Measurements from ENCODE around the gene CDH26. TPM values are rescaled to one million over a fixed set of nuclear protein-coding genes. Genes with fewer than 3 reads are reported as not detected.

CDH26 gene
- total RNA-seq, 3 donors from 2014 or later: 0.58 to 1.6 (median 0.84) TPM

DNA sequence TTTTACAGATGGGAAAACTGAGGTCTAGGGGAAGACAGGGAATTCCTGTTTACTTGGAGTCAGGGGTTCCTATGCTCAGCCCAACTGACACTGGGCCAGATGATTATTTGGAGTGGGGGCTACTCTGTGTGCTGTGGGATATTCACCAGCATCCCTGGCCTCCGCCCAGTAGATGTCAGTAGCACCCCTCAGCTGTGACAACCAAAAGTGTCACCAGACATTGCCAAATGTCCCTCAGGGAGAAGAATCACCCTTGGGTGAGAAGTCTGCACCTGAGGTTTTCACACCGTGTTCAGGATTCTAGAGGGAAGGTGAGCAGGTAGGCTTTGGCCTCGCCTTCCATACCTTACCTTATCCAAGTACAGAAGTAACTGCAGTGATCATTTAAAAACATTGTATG, 27.6 kb downstream of the CDH26 start:
- no peak for DNase-seq
- no peak for ATAC-seq
- H3K4me1 Mint-ChIP-seq (ENCODE audit: low read depth): no peaks in the 10 kb centered on the region
- H3K4me3 Mint-ChIP-seq: no peak overlapping the region
- peaks cover 12% of the 10 kb centered on the region for H3K36me3 Mint-ChIP-seq (ENCODE audit: insufficient read depth)
- no peaks in the 10 kb centered on the region for H3K9me3 Mint-ChIP-seq
- H3K27me3 Mint-ChIP-seq (ENCODE audit: low read depth): no peaks in the 10 kb centered on the region

DNA sequence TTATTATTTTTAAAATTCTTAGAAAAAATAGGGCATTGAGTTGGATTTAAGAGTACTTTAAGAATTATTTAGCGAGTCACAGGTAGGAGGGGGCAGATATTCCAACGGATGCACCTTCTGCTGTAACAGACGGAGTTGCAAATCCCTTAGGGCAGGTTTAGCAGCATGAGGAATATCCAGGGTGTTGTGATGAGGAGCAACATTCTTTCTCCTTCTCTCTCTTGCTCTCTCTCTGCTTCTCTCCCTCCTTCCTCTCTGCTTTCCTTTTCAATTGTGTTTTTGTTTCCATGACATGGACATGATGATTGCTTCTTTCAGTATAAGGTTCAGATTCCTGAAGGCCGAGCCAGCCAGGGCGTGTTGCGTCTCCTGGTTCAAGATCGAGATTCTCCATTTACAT, 28.9 kb downstream of the CDH26 start:
- ATAC-seq (no peak), DNase-seq (no peak)
- no peak overlapping the region for H3K4me3 Mint-ChIP-seq
- H3K4me1 Mint-ChIP-seq (ENCODE audit: low read depth): no peaks in the 10 kb centered on the region
- H3K36me3 Mint-ChIP-seq (ENCODE audit: insufficient read depth): peaks cover 12% of the 10 kb centered on the region
- no peaks in the 10 kb centered on the region for H3K9me3 Mint-ChIP-seq
- H3K27me3 Mint-ChIP-seq (ENCODE audit: low read depth): no peaks in the 10 kb centered on the region

DNA sequence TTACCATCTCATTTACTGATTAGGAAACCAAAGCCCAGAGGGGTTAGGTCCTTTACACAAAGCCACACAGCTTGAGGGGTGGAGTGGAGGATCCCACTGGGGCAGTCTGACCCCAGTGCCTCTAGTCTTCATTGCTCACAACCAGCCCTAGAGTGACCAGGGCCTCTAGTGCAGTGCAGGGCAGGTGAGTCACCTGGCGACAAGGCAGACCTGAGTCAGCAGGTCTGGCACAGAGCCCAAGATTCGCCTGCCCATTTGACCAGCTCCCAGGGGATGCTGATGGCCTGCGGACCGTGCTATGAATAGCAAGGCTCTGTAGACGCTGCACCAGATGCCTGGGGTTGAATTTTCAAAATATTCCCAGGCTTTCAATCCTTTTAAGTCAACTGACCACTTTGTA, 29.9 kb downstream of the CDH26 start:
- H3K4me3 Mint-ChIP-seq: no peak overlapping the region
- no peak for ATAC-seq
- H3K9me3 Mint-ChIP-seq: no peaks in the 10 kb centered on the region
- H3K36me3 Mint-ChIP-seq (ENCODE audit: insufficient read depth): peaks cover 8% of the 10 kb centered on the region
- no peaks in the 10 kb centered on the region for H3K27me3 Mint-ChIP-seq (ENCODE audit: low read depth)
- no peaks in the 10 kb centered on the region for H3K4me1 Mint-ChIP-seq (ENCODE audit: low read depth)
- DNase-seq: no peak

DNA sequence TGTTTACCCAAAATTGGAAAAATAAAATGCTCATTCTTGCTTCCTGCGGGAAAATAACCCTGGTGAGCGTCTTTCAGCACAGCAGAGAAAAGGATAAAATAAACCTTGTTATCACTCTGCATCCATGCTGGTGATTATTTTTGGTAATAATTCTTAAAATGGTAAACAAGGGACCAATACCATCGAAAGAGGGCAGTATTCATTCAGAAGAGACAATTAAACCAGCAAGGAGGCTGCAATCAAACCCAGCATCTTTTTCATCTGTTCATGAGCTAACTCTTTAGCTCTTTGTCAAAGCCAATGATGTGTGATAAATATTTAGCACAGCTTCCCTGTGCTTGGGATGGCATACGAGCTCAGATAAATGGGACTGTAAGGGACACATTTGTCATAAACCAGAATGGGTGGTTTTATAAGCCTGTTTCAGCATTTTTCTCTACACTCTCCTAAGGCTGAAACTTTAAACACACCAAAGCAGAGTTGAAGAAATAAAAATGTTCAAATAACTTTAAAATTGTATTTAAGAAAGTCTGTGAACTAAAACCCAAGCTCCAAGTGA, 34.4 kb downstream of the CDH26 start:
- ATAC-seq: no peak
- no peak for DNase-seq
- no peaks in the 10 kb centered on the region for H3K27me3 Mint-ChIP-seq (ENCODE audit: low read depth)
- peaks cover 2% of the 10 kb centered on the region for H3K4me1 Mint-ChIP-seq (ENCODE audit: low read depth)
- no peaks in the 10 kb centered on the region for H3K9me3 Mint-ChIP-seq
- H3K36me3 Mint-ChIP-seq (ENCODE audit: insufficient read depth): peaks cover 6% of the 10 kb centered on the region
- H3K4me3 Mint-ChIP-seq: no peak overlapping the region

DNA sequence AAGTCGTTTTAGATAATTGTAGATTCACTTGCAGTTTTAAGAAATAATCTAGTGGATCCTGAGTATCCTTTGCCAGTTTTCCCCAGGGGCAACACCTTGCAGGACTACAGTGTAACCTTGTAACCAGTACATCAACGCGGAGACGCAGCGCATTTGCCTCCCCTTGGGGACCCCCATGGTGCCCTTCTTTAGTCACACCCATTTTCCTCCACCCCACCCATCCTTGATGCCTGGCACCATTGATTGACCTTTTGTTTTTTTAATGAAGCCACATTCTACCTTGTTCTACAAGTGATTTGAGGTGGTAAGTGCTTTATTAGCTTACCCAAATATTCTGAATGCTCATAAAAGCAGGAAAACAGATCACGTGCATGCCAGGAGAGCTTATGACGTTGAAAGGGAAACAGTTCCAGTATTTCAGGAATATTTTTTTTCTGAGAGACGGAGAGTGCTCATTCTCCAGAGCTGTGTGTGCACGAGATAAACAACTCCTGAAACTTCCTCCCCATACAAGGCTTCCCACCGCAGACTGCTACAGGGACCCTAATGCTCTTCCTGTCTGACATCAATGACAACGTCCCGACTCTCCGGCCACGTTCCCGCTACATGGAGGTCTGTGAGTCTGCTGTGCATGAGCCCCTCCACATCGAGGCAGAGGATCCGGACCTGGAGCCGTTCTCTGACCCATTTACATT, 35.7 kb downstream of the CDH26 start:
- Mint-ChIP-seq H3K4me3 (no peak overlapping the region), H3K9me3 (no peaks in the 10 kb centered on the region), H3K36me3 (ENCODE audit: insufficient read depth) (peaks cover 4% of the 10 kb centered on the region), H3K4me1 (ENCODE audit: low read depth) (peaks cover 2% of the 10 kb centered on the region), H3K27me3 (ENCODE audit: low read depth) (no peaks in the 10 kb centered on the region)
- DNase-seq: no peak
- no peak for ATAC-seq

DNA sequence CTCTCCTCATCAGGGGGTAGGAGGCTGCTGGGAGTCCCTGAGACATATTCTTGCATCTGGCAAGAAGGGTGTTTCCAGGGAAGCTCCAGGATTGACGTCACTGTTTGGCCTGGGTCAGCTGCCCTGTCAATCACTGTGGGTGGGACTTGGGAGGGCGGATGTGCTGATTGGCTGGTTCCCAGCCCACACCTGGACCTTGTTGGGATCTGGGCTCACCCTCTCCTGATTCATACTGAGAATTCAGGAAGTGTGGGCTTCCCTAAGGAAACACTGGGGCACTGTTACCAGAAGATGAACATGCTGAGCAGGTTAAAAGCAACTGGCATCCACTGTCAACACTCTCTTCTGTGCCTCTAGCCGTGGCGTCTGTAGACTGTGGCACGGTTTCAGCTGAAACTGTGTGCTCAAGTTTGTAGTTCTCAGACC, 36.5 kb downstream of the CDH26 start:
- ATAC-seq: no peak
- no peaks in the 10 kb centered on the region for H3K9me3 Mint-ChIP-seq
- H3K4me3 Mint-ChIP-seq: no peak overlapping the region
- peaks cover 3% of the 10 kb centered on the region for H3K36me3 Mint-ChIP-seq (ENCODE audit: insufficient read depth)
- DNase-seq: no peak
- peaks cover 2% of the 10 kb centered on the region for H3K4me1 Mint-ChIP-seq (ENCODE audit: low read depth)
- no peaks in the 10 kb centered on the region for H3K27me3 Mint-ChIP-seq (ENCODE audit: low read depth)

DNA sequence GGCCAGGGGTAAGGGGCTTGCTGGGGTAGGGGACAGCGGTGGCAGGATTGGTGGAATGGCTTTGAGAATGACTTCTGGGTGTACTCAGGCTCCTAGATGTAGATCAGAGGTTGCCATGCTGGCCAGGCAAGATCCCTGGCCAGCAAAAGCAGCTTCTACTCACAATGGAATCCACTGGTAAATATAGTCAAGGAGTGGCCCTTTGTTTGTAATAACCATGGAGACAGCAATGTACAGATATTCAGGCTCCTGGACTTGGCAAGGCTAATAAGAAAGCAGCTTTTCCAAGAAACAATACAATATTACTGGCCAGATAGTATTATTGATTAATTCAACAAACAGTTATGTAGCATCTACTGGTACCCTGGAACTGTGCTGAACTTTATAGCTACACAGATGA, 37.9 kb downstream of the CDH26 start:
- Mint-ChIP-seq H3K4me1 (ENCODE audit: low read depth) (peaks cover 2% of the 10 kb centered on the region), H3K27me3 (ENCODE audit: low read depth) (no peaks in the 10 kb centered on the region), H3K36me3 (ENCODE audit: insufficient read depth) (peaks cover 3% of the 10 kb centered on the region), H3K4me3 (no peak overlapping the region), H3K9me3 (no peaks in the 10 kb centered on the region)
- no peak for ATAC-seq
- no peak for DNase-seq

DNA sequence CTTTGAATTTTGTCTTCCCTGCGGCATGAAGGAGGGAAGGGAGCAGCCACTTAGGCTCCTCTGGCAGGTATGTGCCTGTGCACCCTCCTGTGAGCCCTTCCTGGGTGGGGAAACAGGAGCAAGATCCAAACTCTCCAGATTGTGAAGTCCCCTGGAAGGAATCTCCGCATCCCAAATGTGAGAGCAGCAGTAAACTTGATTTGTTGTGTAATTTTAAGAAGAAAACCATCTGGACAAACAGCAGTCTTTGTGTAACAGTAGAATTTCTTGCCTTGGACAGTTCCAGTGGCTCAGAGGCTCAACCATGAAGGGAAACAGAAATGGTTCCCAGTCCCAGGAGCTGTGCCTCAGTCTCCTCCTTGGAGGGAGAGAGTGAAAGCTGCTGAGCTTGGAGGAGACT, 39.7 kb downstream of the CDH26 start:
- H3K4me3 Mint-ChIP-seq: no peak overlapping the region
- H3K27me3 Mint-ChIP-seq (ENCODE audit: low read depth): no peaks in the 10 kb centered on the region
- no peaks in the 10 kb centered on the region for H3K9me3 Mint-ChIP-seq
- peaks cover 3% of the 10 kb centered on the region for H3K36me3 Mint-ChIP-seq (ENCODE audit: insufficient read depth)
- ATAC-seq (no peak), DNase-seq (no peak)
- peaks cover 2% of the 10 kb centered on the region for H3K4me1 Mint-ChIP-seq (ENCODE audit: low read depth)

DNA sequence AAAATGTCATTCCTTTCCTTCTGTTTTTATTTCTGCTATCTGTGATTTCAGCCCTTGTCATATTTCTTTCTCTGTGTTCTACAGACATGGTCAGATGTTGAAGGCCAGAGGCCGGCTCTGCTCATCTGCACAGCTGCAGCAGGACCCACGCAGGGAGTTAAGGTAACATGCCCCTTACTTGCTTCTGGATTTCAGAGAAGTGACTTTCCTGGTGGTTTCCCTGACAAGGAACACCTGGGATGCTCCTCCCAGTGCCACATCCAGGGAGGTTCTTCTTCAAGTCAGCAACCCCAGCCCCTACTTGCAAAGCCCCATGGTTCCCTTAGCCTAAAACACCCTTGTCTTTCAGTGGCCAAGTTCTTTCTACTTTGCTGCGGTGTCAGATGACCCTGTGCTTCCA, 41.3 kb downstream of the CDH26 start:
- H3K9me3 Mint-ChIP-seq: no peaks in the 10 kb centered on the region
- no peak overlapping the region for H3K4me3 Mint-ChIP-seq
- ATAC-seq (no peak), DNase-seq (no peak)
- H3K4me1 Mint-ChIP-seq (ENCODE audit: low read depth): no peaks in the 10 kb centered on the region
- no peaks in the 10 kb centered on the region for H3K36me3 Mint-ChIP-seq (ENCODE audit: insufficient read depth)
- no peaks in the 10 kb centered on the region for H3K27me3 Mint-ChIP-seq (ENCODE audit: low read depth)

DNA sequence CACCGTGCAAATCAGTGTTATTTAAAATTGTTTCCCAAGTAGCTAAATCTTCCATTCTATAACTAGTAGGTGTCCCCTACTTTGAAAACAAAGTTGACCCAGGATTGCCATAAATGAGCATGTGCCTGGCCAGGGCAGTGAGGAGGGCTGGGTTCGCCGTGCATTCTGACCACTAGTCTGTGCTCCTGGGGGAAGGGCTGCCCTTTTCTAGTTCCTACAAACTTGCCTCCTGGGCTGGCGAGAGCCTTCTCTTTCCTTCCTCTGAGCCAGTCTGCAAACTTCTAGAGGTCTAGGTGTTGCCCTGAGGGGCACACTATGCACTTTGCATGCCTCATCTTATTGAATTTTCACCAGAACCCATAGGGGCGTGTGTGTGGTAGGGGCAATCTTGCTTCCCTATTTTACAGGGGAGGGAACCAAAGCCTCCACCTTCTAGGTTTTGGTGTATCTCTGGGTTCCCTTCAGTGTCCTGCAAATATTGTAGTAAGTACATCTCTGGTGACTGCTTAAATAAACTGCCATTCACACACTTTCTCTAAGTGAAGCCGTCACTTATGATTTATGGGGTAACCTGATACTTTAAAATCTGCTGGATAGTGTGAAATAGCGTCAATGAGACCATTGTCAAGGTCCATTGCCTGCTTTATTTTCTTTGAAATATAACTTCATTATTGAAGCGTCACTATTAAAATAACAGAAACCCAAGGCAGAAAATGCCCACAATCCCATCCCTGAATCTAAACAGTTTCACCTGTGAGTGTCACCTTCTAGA, 42.2 kb downstream of the CDH26 start:
- H3K27me3 Mint-ChIP-seq (ENCODE audit: low read depth): no peaks in the 10 kb centered on the region

DNA sequence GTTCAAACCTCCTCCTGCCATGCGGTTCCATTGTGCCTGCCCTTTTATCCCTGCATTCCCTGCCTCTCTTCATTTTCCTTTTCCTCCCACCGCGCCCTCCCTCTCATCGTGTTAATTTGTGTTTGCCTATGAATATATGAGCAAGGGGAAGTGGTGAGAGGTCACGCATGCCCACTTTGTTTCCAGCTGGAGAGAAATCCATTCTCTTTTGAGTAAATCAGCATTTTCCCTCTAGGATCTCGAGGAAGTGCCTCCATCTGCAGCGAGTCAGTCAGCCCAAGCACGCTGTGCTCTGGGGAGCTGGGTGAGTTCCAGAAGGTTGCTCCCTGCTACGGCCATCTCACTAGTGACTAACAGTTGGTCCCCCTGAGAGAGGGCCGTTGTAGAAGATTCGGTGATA, 42.9 kb downstream of the CDH26 start:
- ATAC-seq (no peak), DNase-seq (no peak)
- H3K36me3 Mint-ChIP-seq (ENCODE audit: insufficient read depth): no peaks in the 10 kb centered on the region
- H3K9me3 Mint-ChIP-seq: no peaks in the 10 kb centered on the region
- H3K27me3 Mint-ChIP-seq (ENCODE audit: low read depth): no peaks in the 10 kb centered on the region
- H3K4me1 Mint-ChIP-seq (ENCODE audit: low read depth): no peaks in the 10 kb centered on the region
- H3K4me3 Mint-ChIP-seq: no peak overlapping the region

More for the DNA sequence above, 42.2 kb downstream of the CDH26 start:
- no peaks in the 10 kb centered on the region for H3K36me3 Mint-ChIP-seq (ENCODE audit: insufficient read depth)
- no peak overlapping the region for H3K4me3 Mint-ChIP-seq
- no peak for ATAC-seq
- no peaks in the 10 kb centered on the region for H3K9me3 Mint-ChIP-seq
- H3K4me1 Mint-ChIP-seq (ENCODE audit: low read depth): no peaks in the 10 kb centered on the region
- no peak for DNase-seq

DNA sequence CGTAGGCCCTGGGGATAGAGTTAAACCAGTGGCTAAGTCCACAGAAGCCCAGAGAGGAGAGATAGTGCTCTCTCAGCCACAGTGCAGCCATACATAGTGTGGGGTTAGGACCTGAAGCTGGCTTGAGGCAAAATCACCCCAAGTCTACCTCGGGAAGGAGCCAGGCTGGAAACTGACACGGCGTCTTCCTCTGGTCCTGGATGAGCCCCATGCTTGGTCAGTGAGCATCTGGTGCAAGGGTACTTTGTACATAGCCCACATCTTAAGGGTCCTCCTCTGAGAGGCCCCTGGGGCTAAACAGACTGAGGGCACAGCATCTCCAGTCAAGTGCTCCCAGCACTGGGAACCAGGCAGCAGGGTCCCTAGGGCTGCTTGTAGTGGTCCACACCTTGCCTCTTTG, 45.6 kb downstream of the CDH26 start:
- no peaks in the 10 kb centered on the region for H3K36me3 Mint-ChIP-seq (ENCODE audit: insufficient read depth)
- no peaks in the 10 kb centered on the region for H3K27me3 Mint-ChIP-seq (ENCODE audit: low read depth)
- ATAC-seq (no peak), DNase-seq (no peak)
- H3K4me1 Mint-ChIP-seq (ENCODE audit: low read depth): no peaks in the 10 kb centered on the region
- H3K4me3 Mint-ChIP-seq: no peak overlapping the region
- H3K9me3 Mint-ChIP-seq: no peaks in the 10 kb centered on the region

DNA sequence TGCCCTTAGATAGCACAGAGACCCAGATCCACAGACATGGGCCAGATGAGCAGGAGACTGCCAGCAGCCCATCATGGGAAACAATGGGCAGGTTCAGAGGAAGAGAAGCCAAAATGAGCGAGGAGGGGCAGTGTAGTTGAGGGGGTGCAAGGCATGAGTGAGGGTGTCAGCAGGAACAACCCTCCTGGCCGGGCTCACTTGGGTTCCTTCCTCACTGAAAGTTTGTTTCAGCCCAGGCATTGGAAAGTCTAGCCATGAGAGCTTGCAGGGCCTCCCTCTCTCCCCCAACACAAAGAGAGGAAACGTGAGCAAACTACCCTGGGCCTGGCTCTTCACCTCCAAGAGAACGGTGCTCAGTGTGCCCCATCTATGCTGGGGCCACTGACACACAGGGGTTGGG, 48.0 kb downstream of the CDH26 start:
- no peak overlapping the region for H3K4me3 Mint-ChIP-seq
- H3K36me3 Mint-ChIP-seq (ENCODE audit: insufficient read depth): no peaks in the 10 kb centered on the region
- no peak for ATAC-seq

DNA sequence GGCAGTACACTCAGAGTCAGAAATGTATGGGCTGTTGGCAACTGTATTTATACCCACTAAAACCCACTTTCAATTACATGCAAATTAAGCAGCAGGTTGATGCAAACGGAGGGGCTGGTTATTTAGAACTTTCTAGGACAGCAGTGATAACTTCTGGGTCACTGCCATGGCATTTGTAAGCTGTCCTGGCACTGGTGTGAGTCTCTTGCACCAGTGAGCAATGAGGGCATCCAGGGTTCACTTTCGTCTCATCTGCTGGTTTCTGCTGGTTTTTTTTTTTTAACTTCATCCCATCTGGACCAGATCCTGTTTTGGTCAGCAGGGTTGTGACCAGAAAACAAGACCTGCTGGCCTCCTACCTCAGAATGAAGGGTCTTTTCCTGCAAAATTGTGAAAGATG, 49.2 kb downstream of the CDH26 start:
- no peaks in the 10 kb centered on the region for H3K27me3 Mint-ChIP-seq (ENCODE audit: low read depth)
- DNase-seq: no peak

More for the DNA sequence above, 48.0 kb downstream of the CDH26 start:
- H3K4me1 Mint-ChIP-seq (ENCODE audit: low read depth): peaks cover 8% of the 10 kb centered on the region
- H3K27me3 Mint-ChIP-seq (ENCODE audit: low read depth): no peaks in the 10 kb centered on the region
- DNase-seq: no peak
- no peaks in the 10 kb centered on the region for H3K9me3 Mint-ChIP-seq

More for the DNA sequence above, 49.2 kb downstream of the CDH26 start:
- peaks cover 20% of the 10 kb centered on the region for H3K4me1 Mint-ChIP-seq (ENCODE audit: low read depth)
- H3K9me3 Mint-ChIP-seq: no peaks in the 10 kb centered on the region
- no peaks in the 10 kb centered on the region for H3K36me3 Mint-ChIP-seq (ENCODE audit: insufficient read depth)
- no peak for ATAC-seq
- no peak overlapping the region for H3K4me3 Mint-ChIP-seq

Measured in activated T-cell treated with anti-CD3 and anti-CD28 coated beads, Interleukin-2, amount 50 U/mL, for 4 hours (primary cell).